Measurements from ENCODE around the gene GLIS1. TPM values are rescaled to one million over a fixed set of nuclear protein-coding genes. Genes with fewer than 3 reads are reported as not detected.

GLIS1 gene
- total and polyA plus RNA-seq, 2 donors (not counting 3 experiments of a cell fraction or from before 2014, with no cell fraction given): not detected

DNA sequence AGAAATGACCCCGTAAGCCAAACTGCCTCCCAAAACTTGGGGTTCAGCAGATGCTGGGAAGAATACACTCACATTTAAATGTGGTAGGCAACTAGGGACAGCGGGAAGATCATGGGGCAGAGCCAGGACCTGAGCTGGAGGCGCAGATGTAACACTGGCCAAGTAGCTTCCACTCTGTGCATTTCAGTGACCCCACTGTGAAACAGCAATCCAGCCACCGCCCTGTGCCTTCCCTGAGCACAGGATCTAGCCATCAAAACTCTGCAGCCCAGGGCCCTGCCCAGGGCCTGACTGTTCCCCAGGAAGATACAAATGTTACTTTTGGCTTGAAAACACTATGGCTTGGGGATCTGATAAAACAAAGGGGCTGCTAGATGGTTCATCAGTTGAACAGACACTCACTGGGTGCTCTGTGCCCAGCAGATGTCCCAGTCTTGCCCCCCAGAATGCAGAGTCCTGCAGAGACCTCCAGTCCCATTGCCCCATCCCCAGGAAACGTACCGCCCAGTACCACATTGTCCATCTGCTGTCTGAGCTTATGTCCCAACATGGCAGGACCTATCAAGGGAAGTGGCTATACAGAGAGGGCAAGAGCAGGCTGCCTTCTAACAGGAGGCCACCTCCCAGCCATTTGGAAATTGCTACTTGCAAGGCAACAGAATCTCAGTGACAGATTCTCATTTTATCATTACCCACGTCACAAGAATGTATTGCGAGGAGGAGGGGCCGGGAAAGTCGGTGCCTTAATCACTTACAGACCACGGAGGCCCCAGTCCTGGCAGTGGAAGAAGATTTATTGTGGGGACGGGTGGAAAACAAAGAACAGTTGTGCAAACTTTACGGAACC is 155.7 kb downstream of the GLIS1 start:
- no peak overlapping the region for H3K9ac ChIP-seq (replicated peaks; ENCODE audit: extremely low read depth, insufficient read depth, low read length)
- POLR2A ChIA-PET: no interaction called here
- no peaks in the 10 kb centered on the region for H3K36me3 ChIP-seq (ENCODE audit: control insufficient read depth in 2 of 2, extremely low read depth in 1 of 2, insufficient read depth in 2 of 2, low read length in 2 of 2)
- no peaks in the 10 kb centered on the region for H3K9me3 ChIP-seq (replicated peaks; ENCODE audit: control insufficient read depth, insufficient read depth, low read length)
- DNase-seq (ENCODE audit: low read depth, low spot score): no peak
- H3K27me3 ChIP-seq (ENCODE audit: control insufficient read depth in 2 of 2, insufficient read depth in 2 of 2, low read length in 2 of 2): peaks cover 4 to 8% of the 10 kb centered on the region in 2 experiments
- TF ChIP-seq POLR2AphosphoS5 (IDR thresholded peaks at IDR 0.05; ENCODE audit: insufficient read depth, low read depth, low read length) (no peak), POLR2A (IDR thresholded peaks at IDR 0.05; ENCODE audit: low read depth, low read length) (no peak), FOS (IDR thresholded peaks at IDR 0.05; ENCODE audit: borderline replicate concordance, insufficient read depth, low read length) (no peak), EZH2 (IDR thresholded peaks at IDR 0.05; ENCODE audit: borderline replicate concordance, low read depth, low read length, severe bottlenecking) (no peak), JUN (IDR thresholded peaks at IDR 0.05; ENCODE audit: borderline replicate concordance, insufficient read depth, insufficient read length, low read depth) (no peak), MYC (IDR thresholded peaks at IDR 0.05; ENCODE audit: low read depth, low read length) (no peak), GATA2 (IDR thresholded peaks at IDR 0.05; ENCODE audit: insufficient read depth, insufficient read length, low read depth, low read length) (no peak)
- TF ChIP-seq, protein P1, sequence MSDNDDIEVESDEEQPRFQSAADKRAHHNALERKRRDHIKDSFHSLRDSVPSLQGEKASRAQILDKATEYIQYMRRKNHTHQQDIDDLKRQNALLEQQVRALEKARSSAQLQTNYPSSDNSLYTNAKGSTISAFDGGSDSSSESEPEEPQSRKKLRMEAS (IDR thresholded peaks at IDR 0.05; ENCODE audit: insufficient read depth, insufficient read length): no peak
- TF ChIP-seq, protein P2, sequence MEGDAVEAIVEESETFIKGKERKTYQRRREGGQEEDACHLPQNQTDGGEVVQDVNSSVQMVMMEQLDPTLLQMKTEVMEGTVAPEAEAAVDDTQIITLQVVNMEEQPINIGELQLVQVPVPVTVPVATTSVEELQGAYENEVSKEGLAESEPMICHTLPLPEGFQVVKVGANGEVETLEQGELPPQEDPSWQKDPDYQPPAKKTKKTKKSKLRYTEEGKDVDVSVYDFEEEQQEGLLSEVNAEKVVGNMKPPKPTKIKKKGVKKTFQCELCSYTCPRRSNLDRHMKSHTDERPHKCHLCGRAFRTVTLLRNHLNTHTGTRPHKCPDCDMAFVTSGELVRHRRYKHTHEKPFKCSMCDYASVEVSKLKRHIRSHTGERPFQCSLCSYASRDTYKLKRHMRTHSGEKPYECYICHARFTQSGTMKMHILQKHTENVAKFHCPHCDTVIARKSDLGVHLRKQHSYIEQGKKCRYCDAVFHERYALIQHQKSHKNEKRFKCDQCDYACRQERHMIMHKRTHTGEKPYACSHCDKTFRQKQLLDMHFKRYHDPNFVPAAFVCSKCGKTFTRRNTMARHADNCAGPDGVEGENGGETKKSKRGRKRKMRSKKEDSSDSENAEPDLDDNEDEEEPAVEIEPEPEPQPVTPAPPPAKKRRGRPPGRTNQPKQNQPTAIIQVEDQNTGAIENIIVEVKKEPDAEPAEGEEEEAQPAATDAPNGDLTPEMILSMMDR (IDR thresholded peaks at IDR 0.05; ENCODE audit: extremely low read depth in 1 of 2, insufficient read depth in 1 of 2, low read depth in 1 of 2, low read length in 2 of 2): no peak
- dilution Hi-C loops (cut with MboI; ENCODE audit: extremely low pct_ligation_motif_present, low sequenced_read_pairs): no loop called here
- no peak overlapping the region for H2AFZ ChIP-seq (ENCODE audit: low read depth, low read length)
- FAIRE-seq: no peak
- H3K9me1 ChIP-seq (replicated peaks; ENCODE audit: control insufficient read depth, extremely low read depth, insufficient read depth, low read length): no peaks in the 10 kb centered on the region
- no peak overlapping the region for H3K4me2 ChIP-seq (ENCODE audit: insufficient read depth, low read length)
- no peaks in the 10 kb centered on the region for H3K79me2 ChIP-seq (ENCODE audit: control insufficient read depth, insufficient read depth, low read length)
- no peaks in the 10 kb centered on the region for H3K4me1 ChIP-seq (ENCODE audit: control insufficient read depth, extremely low read depth, insufficient read depth, low read length)
- intact Hi-C loops (cut with micrococcal nuclease): no loop called here
- no peak overlapping the region for H3K4me3 ChIP-seq (replicated peaks in 1 of 3; ENCODE audit: insufficient read depth in 1 of 3, low read depth in 1 of 3, low read length in 3 of 3)
- no peak overlapping the region for H3K27ac ChIP-seq (ENCODE audit: insufficient read depth, low read depth, low read length)
- BruUV-seq (replicated peaks): no TSS peak
- CTCF ChIA-PET: no interaction called here
- H4K20me1 ChIP-seq (replicated peaks; ENCODE audit: control insufficient read depth, extremely low read depth, insufficient read depth, low read length): no peaks in the 10 kb centered on the region
